Stomach smooth muscle (tissue), 2 donors: ENCODE measurements around the gene BTBD1.

Experiments used
- H3K27ac ChIP-seq: one replicate; pipeline ENCODE4 v1.7.0; 2013; ENCODE audit warnings: mild to moderate bottlenecking, low read length, inconsistent platforms
- H3K27me3 ChIP-seq, 2 donors: one replicate each; pipeline ENCODE4 v1.7.0; 2013; ENCODE audit warnings: low read length in 2 of 2; ENCODE audit not compliant: insufficient read depth in 2 of 2, control insufficient read depth in 1 of 2
- H3K36me3 ChIP-seq, 2 donors: one replicate each; pipeline ENCODE4 v1.7.0; 2013; ENCODE audit warnings: low read length in 2 of 2; ENCODE audit not compliant: control insufficient read depth in 2 of 2, insufficient read depth in 2 of 2
- H3K4me1 ChIP-seq: one replicate; pipeline ENCODE4 v1.7.0; 2013; ENCODE audit warnings: low read length; ENCODE audit not compliant: control insufficient read depth, insufficient read depth
- H3K4me3 ChIP-seq, 2 donors: one replicate each; pipeline ENCODE4 v1.7.0; 2013; ENCODE audit warnings: low read length in 2 of 2
- H3K9ac ChIP-seq, 2 donors: one replicate each; pipeline ENCODE4 v1.7.0; 2013; ENCODE audit warnings: low read length in 2 of 2, mild to moderate bottlenecking in 1 of 2
- H3K9me3 ChIP-seq, 2 donors: one replicate each; pipeline ENCODE4 v1.7.0; 2013; ENCODE audit warnings: low read length in 2 of 2; ENCODE audit not compliant: control insufficient read depth in 2 of 2
- donor health status: healthy.
- donor health status: Pancreatic carcinoma.

BTBD1 gene

GRCh38 chr15:83108266-83109219 lies 41.5 kb upstream of the BTBD1 start:
- Histone ChIP-seq H3K27me3 (peaks cover 31 to 32% of the 10 kb centered on the region in 2 donors), H3K27ac (no peak overlapping the region), H3K9me3 (no peaks in the 10 kb centered on the region), H3K4me1 (peaks cover 14% of the 10 kb centered on the region), H3K4me3 (peak overlapping the region in 1 of 2 donors; percentile 63), H3K9ac (no peak overlapping the region), H3K36me3 (no peaks in the 10 kb centered on the region)

GRCh38 chr15:83107841-83108181 lies 40.8 kb upstream of the BTBD1 start:
- Histone ChIP-seq H3K4me1 (peaks cover 14% of the 10 kb centered on the region), H3K36me3 (no peaks in the 10 kb centered on the region), H3K4me3 (peak overlapping the region in 1 of 2 donors; percentile 63), H3K27me3 (peaks cover 31 to 32% of the 10 kb centered on the region in 2 donors), H3K27ac (no peak overlapping the region), H3K9ac (no peak overlapping the region), H3K9me3 (no peaks in the 10 kb centered on the region)

DNA sequence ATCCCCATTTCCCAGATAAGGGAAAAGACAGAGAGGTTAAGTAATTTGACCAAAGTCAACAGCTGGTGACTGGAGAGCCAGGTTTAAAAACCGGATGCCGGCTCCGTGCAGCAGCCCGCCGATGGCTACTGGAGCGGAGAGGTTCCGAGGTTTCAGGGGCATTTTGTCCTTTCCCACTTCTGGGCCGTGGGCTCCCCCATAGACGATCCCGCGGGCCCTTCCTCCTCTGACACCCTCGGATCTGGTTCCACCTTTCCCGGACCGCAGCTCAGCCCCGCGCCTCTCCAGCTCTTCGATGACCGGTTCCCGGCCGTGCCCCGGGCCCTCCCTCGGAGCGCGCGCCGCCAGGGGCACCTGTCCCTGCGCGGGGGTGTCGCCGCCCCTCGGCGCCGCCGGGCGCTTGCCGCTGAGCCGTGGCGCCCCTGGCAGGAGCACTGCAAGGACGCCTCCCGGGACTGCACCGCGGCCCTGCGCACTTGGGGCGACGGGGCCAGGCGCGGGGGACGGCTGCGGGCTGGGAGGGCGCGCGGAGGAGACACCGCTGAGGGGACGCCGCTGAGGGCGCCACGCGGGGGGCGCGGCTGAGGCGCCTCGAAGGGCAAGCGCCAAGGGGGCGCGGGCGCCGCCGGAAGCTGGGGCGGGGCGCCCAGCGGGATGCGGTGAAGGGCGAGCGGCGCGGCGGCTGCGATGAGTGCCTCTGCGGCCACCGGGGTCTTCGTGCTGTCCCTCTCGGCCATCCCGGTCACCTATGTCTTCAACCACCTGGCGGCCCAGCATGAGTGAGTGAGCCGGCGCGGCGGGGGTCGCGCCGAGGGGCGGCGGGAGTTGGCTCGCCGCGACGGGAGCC lies 40.2 kb upstream of the BTBD1 start, which contains the start of gene TM6SF1:
Gene TM6SF1 (plus strand): TSS at position 652 of the 847 bp plus-strand sequence. CDS start 36 bp downstream, at position 688.
- Histone ChIP-seq H3K4me1 (peaks cover 14% of the 10 kb centered on the region), H3K9me3 (no peaks in the 10 kb centered on the region), H3K27me3 (peaks cover 31 to 34% of the 10 kb centered on the region in 2 donors), H3K9ac (no peak within 1 kb of the TSS), H3K27ac (no peak within 1 kb of the TSS), H3K4me3 (peak within 1 kb of the TSS; percentile 31 to 63), H3K36me3 (no peaks in the 10 kb centered on the region)

DNA sequence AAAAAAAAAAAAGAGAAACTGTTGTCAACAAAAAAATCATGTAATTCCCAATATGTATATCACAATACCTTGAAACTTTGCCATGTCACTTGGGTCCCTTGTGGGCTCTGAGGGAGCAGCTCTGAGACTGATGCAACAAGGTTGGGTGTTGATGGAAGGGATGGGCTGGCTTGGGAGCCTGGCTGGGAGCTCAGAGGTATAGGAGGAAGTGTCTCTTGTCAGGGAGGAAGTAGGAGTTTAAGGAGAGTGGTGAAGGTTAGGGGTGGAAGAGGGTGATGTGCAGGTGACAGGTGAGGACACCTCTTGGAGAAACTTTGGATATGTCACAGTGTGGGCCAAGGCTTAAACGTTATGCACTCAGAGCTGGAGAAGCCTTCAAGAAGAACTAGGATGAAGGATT lies 38.4 kb upstream of the BTBD1 start:
- no peak overlapping the region for H3K4me3 ChIP-seq
- peaks cover 10% of the 10 kb centered on the region for H3K4me1 ChIP-seq
- H3K9me3 ChIP-seq, result no peaks in the 10 kb centered on the region
- H3K36me3 ChIP-seq, result no peaks in the 10 kb centered on the region
- peaks cover 31 to 38% of the 10 kb centered on the region in 2 donors for H3K27me3 ChIP-seq
- H3K9ac ChIP-seq, result no peak overlapping the region
- H3K27ac ChIP-seq, result no peak overlapping the region

GRCh38 chr15:83104141-83104540 lies 37.1 kb upstream of the BTBD1 start:
- no peaks in the 10 kb centered on the region for H3K36me3 ChIP-seq
- no peak overlapping the region for H3K9ac ChIP-seq
- H3K27ac ChIP-seq, result no peak overlapping the region
- H3K9me3 ChIP-seq, result no peaks in the 10 kb centered on the region
- H3K4me3 ChIP-seq, result no peak overlapping the region
- H3K27me3 ChIP-seq, result peaks cover 27 to 31% of the 10 kb centered on the region in 2 donors
- peaks cover 10% of the 10 kb centered on the region for H3K4me1 ChIP-seq

- peaks cover 3% of the 10 kb centered on the region for H3K4me1 ChIP-seq
- no peak overlapping the region for H3K4me3 ChIP-seq
- no peak overlapping the region for H3K27ac ChIP-seq
- H3K27me3 ChIP-seq, result peaks cover 10 to 22% of the 10 kb centered on the region in 2 donors
- peaks cover 0 to 8% of the 10 kb centered on the region in 2 donors for H3K9me3 ChIP-seq
- no peaks in the 10 kb centered on the region for H3K36me3 ChIP-seq
- H3K9ac ChIP-seq, result no peak overlapping the region
These were observed 35.3 kb upstream of the BTBD1 start for GRCh38 chr15:83102346-83102745.

- Histone ChIP-seq H3K9ac (no peak overlapping the region), H3K27me3 (peaks cover 0 to 15% of the 10 kb centered on the region in 2 donors), H3K4me3 (no peak overlapping the region), H3K27ac (no peak overlapping the region), H3K4me1 (no peaks in the 10 kb centered on the region), H3K9me3 (peaks cover 0 to 8% of the 10 kb centered on the region in 2 donors), H3K36me3 (no peaks in the 10 kb centered on the region)
These were observed 33.1 kb upstream of the BTBD1 start for GRCh38 chr15:83100097-83100646.

DNA sequence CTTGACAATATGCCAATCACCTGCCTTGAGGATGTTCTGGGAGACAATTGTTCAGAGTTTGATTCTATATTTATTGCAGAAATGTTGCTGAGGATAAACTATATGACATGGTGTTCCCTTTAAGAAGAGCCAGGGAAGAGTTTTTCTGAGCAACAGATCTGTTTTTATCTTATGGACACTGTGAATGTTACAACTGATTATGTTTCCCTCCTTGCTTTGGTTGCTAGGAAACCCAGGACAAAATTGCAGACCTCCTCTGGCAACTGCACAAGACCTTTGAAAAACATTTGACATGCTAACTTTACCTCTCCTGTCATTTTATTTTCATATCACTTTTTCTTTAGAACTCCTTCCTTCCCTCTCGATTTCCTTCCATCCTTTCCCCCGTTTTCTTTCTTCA lies 32.2 kb upstream of the BTBD1 start:
- Histone ChIP-seq H3K27me3 (peaks cover 0 to 15% of the 10 kb centered on the region in 2 donors), H3K9me3 (peaks cover 0 to 8% of the 10 kb centered on the region in 2 donors), H3K4me1 (no peaks in the 10 kb centered on the region), H3K9ac (no peak overlapping the region), H3K36me3 (no peaks in the 10 kb centered on the region), H3K27ac (no peak overlapping the region), H3K4me3 (no peak overlapping the region)

DNA sequence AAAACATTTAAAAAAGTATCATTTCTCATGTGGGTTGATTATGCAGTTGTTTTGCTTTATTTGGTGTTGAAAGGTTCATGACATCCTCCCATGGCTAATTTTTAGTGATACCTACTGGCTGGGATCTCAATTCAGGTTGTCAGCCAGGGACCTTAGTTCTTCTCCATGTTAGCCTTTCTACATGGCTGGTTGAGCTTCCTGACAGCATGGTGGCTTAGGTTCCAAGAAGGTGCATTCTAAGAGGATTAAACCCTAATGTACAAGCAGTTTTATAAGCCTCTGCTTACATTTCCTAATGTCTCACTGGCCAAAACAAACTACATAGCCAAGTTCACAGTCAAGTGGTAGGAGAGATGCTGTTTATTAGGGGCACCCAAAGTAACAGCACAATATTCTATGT lies 31.0 kb upstream of the BTBD1 start:
- H3K9me3 ChIP-seq, result peaks cover 0 to 8% of the 10 kb centered on the region in 2 donors
- H3K9ac ChIP-seq, result no peak overlapping the region
- H3K27ac ChIP-seq, result no peak overlapping the region
- H3K36me3 ChIP-seq, result no peaks in the 10 kb centered on the region
- H3K4me3 ChIP-seq, result no peak overlapping the region
- H3K27me3 ChIP-seq, result peaks cover 0 to 11% of the 10 kb centered on the region in 2 donors
- H3K4me1 ChIP-seq, result no peaks in the 10 kb centered on the region

DNA sequence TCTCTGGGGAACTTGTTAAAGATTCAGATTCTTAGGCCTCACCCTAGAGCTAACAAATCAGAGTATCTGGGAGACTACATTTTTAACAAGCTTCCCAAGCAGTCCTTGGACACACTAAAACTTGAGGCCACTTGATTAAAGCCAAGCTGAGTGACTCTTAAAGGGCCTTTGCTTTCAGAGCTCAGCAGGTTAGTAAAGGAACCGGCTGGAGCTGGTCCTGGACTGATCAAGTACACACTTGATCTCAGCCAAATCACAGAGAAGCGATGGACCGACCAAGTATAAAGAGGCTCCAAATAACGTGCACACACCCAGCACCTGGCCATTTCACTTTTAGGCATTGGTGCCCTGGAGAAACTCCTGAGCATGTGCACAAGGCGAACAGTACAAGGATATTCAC lies 27.5 kb upstream of the BTBD1 start:
- Histone ChIP-seq H3K27ac (no peak overlapping the region), H3K4me1 (no peaks in the 10 kb centered on the region), H3K9ac (no peak overlapping the region), H3K4me3 (no peak overlapping the region), H3K36me3 (no peaks in the 10 kb centered on the region), H3K9me3 (peaks cover 0 to 8% of the 10 kb centered on the region in 2 donors), H3K27me3 (peaks cover 0 to 5% of the 10 kb centered on the region in 2 donors)
